NCI-H524 (cell line): Measurements from ENCODE around the gene ANAPC16.
"Not testable (repeated sequence)": the region's sequence is repeated elsewhere in the genome, so short reads cannot be mapped to it uniquely, and the experiment has no call there.

Source experiments
- DNase-seq, 2 experiments: peaks; one replicate each; lab custom pipeline; 2025; lab: John Stamatoyannopoulos, UW

The ANAPC16 gene

GRCh38 chr10:72263613-72264241, 47.9 kb downstream of the ANAPC16 start:
- DNase-seq = peak in 1 of 2 experiments; percentile 58

DNA sequence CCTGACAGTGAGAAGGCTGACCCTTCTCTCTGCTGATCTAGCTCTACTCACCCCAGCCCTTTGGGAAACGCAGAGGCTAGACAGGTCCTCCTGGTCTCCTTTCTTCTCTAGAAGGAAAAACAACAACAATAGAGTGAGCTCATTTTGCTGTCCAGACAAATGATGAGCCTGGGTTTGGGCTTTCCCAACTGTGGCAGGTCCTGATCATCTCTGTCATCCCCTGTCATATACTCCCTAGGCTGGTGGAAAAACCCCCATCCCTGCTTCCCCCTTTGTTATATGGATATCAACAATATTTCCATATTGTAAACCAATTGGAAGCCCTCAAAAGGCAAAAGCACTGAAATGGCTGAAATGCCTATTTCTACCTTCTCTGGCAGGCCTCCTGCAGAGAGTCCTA, 48.7 kb downstream of the ANAPC16 start:
- DNase-seq = no peak

DNA sequence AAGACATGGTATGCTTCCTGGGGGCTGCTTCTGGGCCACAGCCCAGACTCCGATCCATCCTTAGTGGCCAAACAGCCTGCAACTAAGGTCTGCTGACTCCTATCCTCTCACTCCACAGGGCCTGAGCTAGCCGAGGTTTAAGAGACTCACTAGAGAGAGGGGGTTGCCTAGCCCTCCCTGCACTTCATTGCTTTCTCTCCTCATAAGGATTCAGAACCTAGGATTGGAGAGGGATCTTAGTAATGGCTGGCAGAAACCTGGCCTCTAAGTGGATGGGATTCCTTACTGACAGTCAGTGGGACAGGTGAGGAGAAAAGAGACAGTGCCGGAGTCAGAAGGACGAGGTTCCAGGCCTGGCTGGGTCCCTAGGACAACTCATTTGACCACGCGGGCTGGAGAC, 49.7 kb downstream of the ANAPC16 start:
- DNase-seq = no peak

DNA sequence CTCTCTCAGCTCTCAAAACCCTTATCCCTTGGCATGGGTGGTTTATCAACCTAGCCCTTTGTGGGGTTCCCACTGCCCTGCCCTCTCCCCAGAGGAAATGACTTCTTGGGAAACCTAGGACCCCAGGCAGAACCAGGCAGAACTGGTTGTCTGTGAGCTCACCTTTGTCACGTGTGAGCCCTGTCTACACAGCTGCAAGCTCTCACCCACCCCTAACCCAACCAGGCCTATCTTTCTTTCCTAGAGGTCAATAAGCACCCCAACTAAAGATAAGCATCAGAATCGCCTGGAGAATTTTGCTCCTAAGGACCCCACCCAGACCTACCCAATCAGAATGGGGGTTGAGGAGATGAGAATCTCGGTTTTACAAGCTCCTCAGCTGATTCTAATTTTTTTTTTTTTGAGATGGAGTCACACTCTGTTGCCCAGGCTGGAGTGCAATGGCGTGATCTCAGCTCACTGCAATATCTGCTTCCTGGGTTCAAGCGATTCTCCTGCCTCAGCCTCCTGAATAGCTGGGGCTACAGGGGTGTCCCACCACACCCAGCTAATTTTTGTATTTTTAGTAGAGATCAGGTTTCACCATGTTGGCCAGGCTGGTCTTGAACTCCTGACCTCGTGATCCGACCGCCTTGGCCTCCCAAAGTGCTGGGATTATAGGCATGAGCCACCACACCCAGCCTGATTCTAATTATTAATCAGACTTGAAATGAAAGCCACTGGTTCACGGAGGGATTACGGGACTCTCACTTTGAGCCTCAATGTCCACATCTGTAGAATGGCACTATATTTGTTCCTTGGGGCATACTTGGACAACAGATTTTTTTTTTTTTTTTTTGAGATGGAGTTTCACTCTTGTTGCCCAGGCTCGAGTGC, 50.4 kb downstream of the ANAPC16 start:
- no peak for DNase-seq

DNA sequence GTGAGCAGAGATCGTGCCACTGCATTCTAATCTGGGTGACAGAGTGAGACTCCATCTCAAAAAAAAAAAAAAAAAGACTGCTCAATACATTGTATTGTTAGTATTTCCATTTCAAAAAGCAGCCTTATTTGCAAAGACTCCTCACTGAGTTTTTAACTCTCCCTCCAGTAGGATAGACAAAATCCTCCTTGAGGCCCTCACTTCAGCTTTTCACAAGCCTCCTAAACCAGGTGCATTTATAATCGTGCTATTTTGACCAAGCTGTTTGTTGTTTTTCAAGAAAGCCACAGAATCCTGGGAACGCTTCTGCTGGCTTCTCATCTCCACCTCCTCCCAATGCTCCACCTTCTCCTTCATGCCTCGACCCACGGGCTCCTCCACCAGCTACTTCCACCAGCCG, 51.6 kb downstream of the ANAPC16 start:
- DNase-seq = no peak

- DNase-seq = no peak
Observed at GRCh38 chr10:72267819-72268399, 52.1 kb downstream of the ANAPC16 start.

GRCh38 chr10:72268475-72269200, 52.8 kb downstream of the ANAPC16 start:
- DNase-seq = not testable (repeated sequence)

GRCh38 chr10:72270607-72271281, 54.9 kb downstream of the ANAPC16 start:
- no peak for DNase-seq

DNA sequence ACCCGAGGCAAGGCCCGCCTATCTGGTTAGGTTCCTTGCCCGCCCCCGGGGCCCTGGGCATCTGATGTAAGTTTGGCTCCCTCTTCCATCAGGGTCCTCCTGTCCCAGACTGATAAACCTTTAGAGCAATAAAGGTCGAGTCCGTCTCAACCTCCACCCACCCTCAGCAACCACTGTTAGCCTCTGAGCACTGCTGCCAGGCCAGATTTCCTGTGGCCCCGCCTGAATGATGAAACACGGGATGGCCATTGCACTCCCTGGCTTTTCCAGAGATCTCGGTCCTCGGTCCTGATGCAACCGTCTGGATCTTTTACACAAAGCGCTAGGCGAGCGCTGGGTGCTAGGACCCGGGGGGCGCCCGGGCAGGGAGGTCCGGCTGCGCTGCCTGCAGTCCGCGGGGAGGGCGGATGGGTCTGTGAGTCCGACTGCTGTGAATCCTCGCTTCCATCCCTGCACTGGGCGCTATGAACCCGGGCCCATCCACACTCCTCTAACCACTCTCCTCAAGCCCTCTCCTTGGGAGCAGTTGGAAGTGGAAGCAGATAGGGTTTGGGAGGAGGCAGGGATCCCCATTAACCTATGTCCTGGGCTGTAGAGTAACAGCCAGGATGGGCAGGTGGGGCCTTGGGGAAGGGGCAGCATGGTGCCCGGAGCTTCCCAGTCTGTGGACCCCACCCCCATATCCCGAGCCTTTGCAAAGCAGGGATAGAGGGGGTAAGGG, 57.0 kb downstream of the ANAPC16 start:
- DNase-seq = peak; percentile 56 to 76

GRCh38 chr10:72273410-72274212, 57.8 kb downstream of the ANAPC16 start, which contains the start of gene DDIT4:
Gene DDIT4, plus strand, starts transcription at chr10:72273924. Its CDS starts 293 bp downstream, at chr10:72274217.
- DNase-seq = peak; percentile 62 to 91

GRCh38 chr10:72274213-72274729, 58.5 kb downstream of the ANAPC16 start:
- no peak for DNase-seq

DNA sequence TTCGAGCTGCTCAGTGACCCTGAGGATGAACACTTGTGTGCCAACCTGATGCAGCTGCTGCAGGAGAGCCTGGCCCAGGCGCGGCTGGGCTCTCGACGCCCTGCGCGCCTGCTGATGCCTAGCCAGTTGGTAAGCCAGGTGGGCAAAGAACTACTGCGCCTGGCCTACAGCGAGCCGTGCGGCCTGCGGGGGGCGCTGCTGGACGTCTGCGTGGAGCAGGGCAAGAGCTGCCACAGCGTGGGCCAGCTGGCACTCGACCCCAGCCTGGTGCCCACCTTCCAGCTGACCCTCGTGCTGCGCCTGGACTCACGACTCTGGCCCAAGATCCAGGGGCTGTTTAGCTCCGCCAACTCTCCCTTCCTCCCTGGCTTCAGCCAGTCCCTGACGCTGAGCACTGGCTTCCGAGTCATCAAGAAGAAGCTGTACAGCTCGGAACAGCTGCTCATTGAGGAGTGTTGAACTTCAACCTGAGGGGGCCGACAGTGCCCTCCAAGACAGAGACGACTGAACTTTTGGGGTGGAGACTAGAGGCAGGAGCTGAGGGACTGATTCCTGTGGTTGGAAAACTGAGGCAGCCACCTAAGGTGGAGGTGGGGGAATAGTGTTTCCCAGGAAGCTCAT, 59.0 kb downstream of the ANAPC16 start:
- DNase-seq = peak; percentile 33 to 66

DNA sequence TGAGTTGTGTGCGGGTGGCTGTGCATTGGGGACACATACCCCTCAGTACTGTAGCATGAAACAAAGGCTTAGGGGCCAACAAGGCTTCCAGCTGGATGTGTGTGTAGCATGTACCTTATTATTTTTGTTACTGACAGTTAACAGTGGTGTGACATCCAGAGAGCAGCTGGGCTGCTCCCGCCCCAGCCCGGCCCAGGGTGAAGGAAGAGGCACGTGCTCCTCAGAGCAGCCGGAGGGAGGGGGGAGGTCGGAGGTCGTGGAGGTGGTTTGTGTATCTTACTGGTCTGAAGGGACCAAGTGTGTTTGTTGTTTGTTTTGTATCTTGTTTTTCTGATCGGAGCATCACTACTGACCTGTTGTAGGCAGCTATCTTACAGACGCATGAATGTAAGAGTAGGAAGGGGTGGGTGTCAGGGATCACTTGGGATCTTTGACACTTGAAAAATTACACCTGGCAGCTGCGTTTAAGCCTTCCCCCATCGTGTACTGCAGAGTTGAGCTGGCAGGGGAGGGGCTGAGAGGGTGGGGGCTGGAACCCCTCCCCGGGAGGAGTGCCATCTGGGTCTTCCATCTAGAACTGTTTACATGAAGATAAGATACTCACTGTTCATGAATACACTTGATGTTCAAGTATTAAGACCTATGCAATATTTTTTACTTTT, 59.7 kb downstream of the ANAPC16 start:
- DNase-seq = peak; percentile 42 to 72

- DNase-seq = peak in 1 of 2 experiments; percentile 49
Observed at GRCh38 chr10:72276013-72276387, 60.2 kb downstream of the ANAPC16 start.

DNA sequence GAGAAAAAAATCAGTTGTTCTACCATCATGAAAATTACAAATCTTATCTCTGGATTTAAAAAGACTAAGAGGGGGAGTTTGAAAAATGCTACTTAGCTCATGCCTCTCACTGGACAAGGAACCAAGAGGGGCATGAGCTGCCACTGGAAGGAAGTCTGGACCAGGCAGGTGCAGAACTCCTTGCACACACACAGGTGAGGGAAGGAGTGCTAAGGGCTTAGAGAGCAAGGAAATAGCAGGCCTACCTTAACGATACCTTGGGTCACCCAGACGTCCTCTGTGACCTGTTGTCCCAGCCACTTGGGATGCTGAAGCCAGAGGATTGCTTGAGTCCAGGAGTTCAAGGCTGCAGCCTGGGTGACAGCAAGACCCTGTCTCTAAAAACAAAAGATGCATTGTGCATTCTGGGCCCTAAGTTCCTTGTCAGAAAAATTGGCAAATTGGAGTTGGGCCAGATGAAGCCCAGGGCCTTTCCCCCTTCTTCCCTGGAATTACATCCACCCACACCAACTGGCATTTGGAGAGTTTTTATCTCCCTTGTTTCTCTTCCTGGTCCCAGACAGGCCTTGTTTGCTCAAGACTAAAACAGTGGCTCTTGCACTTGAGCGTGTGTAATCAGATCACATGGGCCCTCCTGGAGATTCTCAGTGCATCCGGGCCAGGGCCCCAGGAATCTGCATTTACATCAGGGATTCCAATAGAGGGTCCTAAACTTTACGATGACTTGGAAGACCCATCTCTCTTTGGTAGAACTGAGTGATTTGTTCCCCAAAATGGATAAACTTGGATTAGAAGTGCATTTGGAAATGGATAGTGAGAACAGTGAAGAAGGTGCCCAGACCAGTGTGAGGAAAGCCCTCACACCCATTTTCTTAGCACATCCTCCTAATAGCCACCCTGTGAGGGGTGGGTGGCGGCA, 60.9 kb downstream of the ANAPC16 start:
- peak in 1 of 2 experiments; percentile 56 for DNase-seq

DNA sequence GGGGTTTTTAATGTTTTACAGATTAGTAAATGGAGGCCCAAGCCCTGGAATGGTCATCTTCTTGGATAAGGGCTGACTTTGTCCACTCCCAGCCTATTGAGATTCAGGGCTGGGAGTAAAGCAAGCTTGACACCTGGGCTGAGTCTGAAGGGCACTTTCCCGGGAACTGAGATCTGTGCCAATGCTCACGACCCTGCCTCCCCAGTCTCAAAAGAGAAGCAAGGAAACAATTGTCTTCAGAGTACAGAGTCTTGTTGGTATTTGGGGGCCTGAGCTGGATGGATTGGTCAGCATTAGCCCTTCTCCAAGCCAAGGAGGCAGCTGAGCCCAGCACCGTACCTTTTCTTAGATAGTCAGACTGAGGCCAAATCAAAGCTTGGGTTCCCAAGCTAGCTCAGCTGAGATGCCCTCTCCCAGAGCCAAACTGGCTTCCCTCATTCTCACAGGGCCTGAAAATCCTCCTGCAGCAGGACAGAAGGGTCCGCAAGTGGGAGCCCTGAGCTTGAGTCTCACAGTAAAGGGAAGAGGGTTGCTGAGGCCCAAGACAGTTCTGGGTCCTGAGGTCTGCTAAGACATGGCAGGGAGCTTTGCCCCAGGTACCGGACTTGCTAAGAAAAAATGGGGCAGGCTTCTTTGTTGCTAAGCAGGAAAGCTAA, 61.7 kb downstream of the ANAPC16 start:
- no peak for DNase-seq

DNA sequence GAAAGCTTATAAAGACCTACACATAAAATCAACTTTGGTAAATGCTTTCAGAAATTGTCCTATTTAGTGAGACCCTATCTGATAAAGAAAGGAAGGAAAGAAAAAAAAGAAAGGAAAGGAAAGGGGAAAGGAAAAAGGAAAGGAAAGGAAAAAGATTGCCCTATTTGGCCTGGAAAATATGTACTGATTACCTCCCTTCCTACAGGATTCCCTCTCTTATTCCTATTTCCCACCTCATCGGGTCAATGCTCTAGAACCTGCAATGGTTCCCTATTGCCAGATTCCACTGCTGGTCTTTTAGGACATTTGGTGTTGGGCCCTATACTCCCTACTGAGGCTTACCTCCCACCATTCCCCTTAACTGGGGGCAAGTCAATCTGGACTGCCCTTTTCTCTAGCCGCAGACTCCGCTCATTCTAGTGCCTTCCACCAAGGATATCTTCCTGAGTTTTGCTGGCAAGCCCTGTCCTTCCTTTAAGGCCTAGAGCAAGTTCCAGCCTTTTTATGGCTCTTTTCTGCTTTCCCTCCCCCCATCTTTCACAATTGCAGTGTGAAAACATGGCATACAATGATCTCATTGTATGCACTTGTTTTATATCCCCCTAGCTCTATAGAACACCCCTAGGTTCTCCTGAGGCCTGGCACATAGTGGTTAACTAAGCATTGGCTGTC, 62.3 kb downstream of the ANAPC16 start:
- no peak for DNase-seq
